Measurements from ENCODE around the gene ELMO1. TPM values are rescaled to one million over a fixed set of nuclear protein-coding genes. Genes with fewer than 3 reads are reported as not detected.
A peak's percentile ranks its signal among the peaks of the same experiment; 100 is the strongest.

The ELMO1 gene
- total and polyA plus RNA-seq, 8 donors = 18.2 to 55.3 (median 45.6) TPM

GRCh38 chr7:37212556-37212955, 236.1 kb downstream of the ELMO1 start:
- ATAC-seq (no peak), DNase-seq (peak in 2 of 4 donors; percentile 97)
- Histone ChIP-seq H3K4me1 (peaks cover 19 to 35% of the 10 kb centered on the region in 2 donors), H3K27ac (no peak overlapping the region), H3K9me3 (no peaks in the 10 kb centered on the region), H3K27me3 (no peaks in the 10 kb centered on the region), H3K36me3 (peaks cover 0 to 18% of the 10 kb centered on the region in 2 donors), H3K4me3 (no peak overlapping the region)
- intact Hi-C loops (cut with DNase I) = loop anchor here in 1 of 2 donors (10.0 kb wide), 1 partner anchor 142 kb away; no protein-coding TSS in a partner anchor
- TF ChIP-seq CTCF (IDR thresholded peaks at IDR 0.05) = no peak

- H3K27ac ChIP-seq = peak overlapping the region in 1 of 2 donors; percentile 63
Measured at GRCh38 chr7:37212051-37212450, 236.6 kb downstream of the ELMO1 start.

GRCh38 chr7:37211097-37211880, 237.4 kb downstream of the ELMO1 start:
- Histone ChIP-seq H3K4me1 (peaks cover 19 to 22% of the 10 kb centered on the region in 2 donors), H3K27me3 (no peaks in the 10 kb centered on the region), H3K4me3 (no peak overlapping the region), H3K36me3 (peaks cover 0 to 18% of the 10 kb centered on the region in 2 donors), H3K9me3 (no peaks in the 10 kb centered on the region), H3K27ac (peak overlapping the region; percentile 4 to 63)
- TF ChIP-seq CTCF (IDR thresholded peaks at IDR 0.05) = no peak
- DNase-seq (peak in 3 of 4 donors; percentile 61 to 91 (median 88)), ATAC-seq (peak; percentile 76)
- intact Hi-C loops (cut with DNase I) = loop anchor here in 1 of 2 donors (10.0 kb wide), 1 partner anchor 144 kb away; no protein-coding TSS in a partner anchor

More at GRCh38 chr7:37212051-37212450, 236.6 kb downstream of the ELMO1 start:
- ATAC-seq = no peak
- no peaks in the 10 kb centered on the region for H3K9me3 ChIP-seq
- H3K4me1 ChIP-seq = peaks cover 19 to 30% of the 10 kb centered on the region in 2 donors
- intact Hi-C loops (cut with DNase I) = loop anchor here in 1 of 2 donors (10.0 kb wide), 1 partner anchor 143 kb away; no protein-coding TSS in a partner anchor
- H3K36me3 ChIP-seq = peaks cover 0 to 18% of the 10 kb centered on the region in 2 donors
- H3K4me3 ChIP-seq = no peak overlapping the region
- no peak for DNase-seq
- no peak for TF ChIP-seq CTCF (IDR thresholded peaks at IDR 0.05)
- no peaks in the 10 kb centered on the region for H3K27me3 ChIP-seq

GRCh38 chr7:37209195-37209594, 239.5 kb downstream of the ELMO1 start:
- ATAC-seq (no peak), DNase-seq (no peak)
- Histone ChIP-seq H3K36me3 (peaks cover 0 to 31% of the 10 kb centered on the region in 2 donors), H3K9me3 (no peaks in the 10 kb centered on the region), H3K27ac (peak overlapping the region; percentile 55 to 57), H3K27me3 (no peaks in the 10 kb centered on the region), H3K4me1 (peaks cover 17 to 19% of the 10 kb centered on the region in 2 donors), H3K4me3 (no peak overlapping the region)
- no peak for TF ChIP-seq CTCF (IDR thresholded peaks at IDR 0.05)
- intact Hi-C loops (cut with DNase I) = loop anchor here in 1 of 2 donors (10.0 kb wide), 1 partner anchor 626 kb away; no protein-coding TSS in a partner anchor

- peak in 3 of 4 donors; percentile 73 to 94 (median 92) for DNase-seq
- ATAC-seq = peak; percentile 90
- H3K27me3 ChIP-seq = no peaks in the 10 kb centered on the region
- peak; percentile 28 to 44 for TF ChIP-seq CTCF (IDR thresholded peaks at IDR 0.05)
- no peak overlapping the region for H3K4me3 ChIP-seq
- intact Hi-C loops (cut with DNase I) = loop anchor here in 1 of 2 donors (10.0 kb wide), 1 partner anchor 626 kb away; no protein-coding TSS in a partner anchor
- peaks cover 17 to 19% of the 10 kb centered on the region in 2 donors for H3K4me1 ChIP-seq
- H3K27ac ChIP-seq = peak overlapping the region; percentile 55 to 57
- H3K9me3 ChIP-seq = no peaks in the 10 kb centered on the region
- H3K36me3 ChIP-seq = peaks cover 0 to 37% of the 10 kb centered on the region in 2 donors
Measured at GRCh38 chr7:37208528-37208927, 240.1 kb downstream of the ELMO1 start.

Measured in left lung (tissue), 10 donors.